ENCODE results near the gene NFATC2IP. TPM values are rescaled to one million over a fixed set of nuclear protein-coding genes. Genes with fewer than 3 reads are reported as not detected.

The NFATC2IP gene
- total and polyA plus RNA-seq, 10 of the 15 experiments (the other 5 are each of a cell fraction or from before 2014, with no cell fraction given) = 12.2 to 93.9 (median 46.9) TPM

DNA sequence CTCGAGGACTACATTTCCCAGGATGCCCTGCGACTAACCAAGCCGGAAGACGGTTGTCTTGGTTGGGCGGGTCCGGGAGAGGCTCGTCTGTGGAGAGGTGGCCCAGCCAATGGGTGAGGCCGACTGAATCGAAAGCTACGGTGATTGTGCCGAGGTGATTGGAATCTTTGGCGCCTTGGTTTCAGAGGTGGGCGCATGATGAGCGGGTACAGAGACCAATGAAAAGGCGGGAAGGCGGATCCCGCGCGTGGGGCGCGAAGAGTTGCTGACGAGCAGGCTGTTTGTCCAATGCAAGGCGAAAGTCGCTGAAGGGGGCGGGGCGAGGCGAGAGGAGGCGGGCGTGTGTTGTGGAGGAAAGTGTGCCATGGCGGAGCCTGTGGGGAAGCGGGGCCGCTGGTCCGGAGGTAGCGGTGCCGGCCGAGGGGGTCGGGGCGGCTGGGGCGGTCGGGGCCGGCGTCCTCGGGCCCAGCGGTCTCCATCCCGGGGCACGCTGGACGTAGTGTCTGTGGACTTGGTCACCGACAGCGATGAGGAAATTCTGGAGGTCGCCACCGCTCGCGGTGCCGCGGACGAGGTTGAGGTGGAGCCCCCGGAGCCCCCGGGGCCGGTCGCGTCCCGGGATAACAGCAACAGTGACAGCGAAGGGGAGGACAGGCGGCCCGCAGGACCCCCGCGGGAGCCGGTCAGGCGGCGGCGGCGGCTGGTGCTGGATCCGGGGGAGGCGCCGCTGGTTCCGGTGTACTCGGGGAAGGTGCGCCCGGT, at the start of gene NFATC2IP (continued):
- TF ChIP-seq, protein P1, sequence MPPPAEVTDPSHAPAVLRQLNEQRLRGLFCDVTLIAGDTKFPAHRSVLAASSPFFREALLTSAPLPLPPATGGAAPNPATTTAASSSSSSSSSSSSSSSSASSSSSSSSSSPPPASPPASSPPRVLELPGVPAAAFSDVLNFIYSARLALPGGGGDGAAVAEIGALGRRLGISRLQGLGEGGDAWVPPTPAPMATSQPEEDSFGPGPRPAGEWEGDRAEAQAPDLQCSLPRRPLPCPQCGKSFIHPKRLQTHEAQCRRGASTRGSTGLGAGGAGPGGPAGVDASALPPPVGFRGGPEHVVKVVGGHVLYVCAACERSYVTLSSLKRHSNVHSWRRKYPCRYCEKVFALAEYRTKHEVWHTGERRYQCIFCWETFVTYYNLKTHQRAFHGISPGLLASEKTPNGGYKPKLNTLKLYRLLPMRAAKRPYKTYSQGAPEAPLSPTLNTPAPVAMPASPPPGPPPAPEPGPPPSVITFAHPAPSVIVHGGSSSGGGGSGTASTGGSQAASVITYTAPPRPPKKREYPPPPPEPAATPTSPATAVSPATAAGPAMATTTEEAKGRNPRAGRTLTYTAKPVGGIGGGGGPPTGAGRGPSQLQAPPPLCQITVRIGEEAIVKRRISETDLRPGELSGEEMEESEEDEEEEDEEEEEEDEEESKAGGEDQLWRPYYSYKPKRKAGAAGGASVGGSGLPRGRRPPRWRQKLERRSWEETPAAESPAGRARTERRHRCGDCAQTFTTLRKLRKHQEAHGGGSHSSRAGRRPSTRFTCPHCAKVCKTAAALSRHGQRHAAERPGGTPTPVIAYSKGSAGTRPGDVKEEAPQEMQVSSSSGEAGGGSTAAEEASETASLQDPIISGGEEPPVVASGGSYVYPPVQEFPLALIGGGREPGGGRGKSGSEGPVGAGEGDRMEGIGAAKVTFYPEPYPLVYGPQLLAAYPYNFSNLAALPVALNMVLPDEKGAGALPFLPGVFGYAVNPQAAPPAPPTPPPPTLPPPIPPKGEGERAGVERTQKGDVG (CRISPR knock-in tag; IDR thresholded peaks at IDR 0.05) = no peak
- TF ChIP-seq ATF7 (IDR thresholded peaks at IDR 0.05; ENCODE audit: low read depth) (peak; percentile 64), IRF4 (IDR thresholded peaks at IDR 0.05; ENCODE audit: low read depth, low read length) (no peak), LARP7 (IDR thresholded peaks at IDR 0.05) (0 out of 2 replicates have a peak, but pooled peaks have one; percentile 19), EZH2 (IDR thresholded peaks at IDR 0.05; ENCODE audit: borderline replicate concordance, control insufficient read depth, low read depth, low read length) (no peak), HCFC1 (IDR thresholded peaks at IDR 0.05; ENCODE audit: low read length) (peak; percentile 92), GATAD2B (conservative IDR thresholded peaks at IDR 0.05; ENCODE audit: low read depth) (0 out of 2 replicates have a peak, but pooled peaks have one; percentile 36), ZBTB11 (CRISPR knock-in tag; IDR thresholded peaks at IDR 0.05) (no peak), ELK1 (IDR thresholded peaks at IDR 0.05; ENCODE audit: low read depth, low read length) (peak; percentile 28; the same call in 1 of the 2 replicates), PAX8 (IDR thresholded peaks at IDR 0.05) (no peak), DPF2 (IDR thresholded peaks at IDR 0.05) (peak; percentile 100), KAT2A (conservative IDR thresholded peaks at IDR 0.05; ENCODE audit: control insufficient read depth, low read depth, low read length) (no peak), POLR2AphosphoS5 (IDR thresholded peaks at IDR 0.05; ENCODE audit: low read length) (peak; percentile 68; the same call in 1 of the 2 replicates), GABPA (IDR thresholded peaks at IDR 0.05; ENCODE audit: low read depth) (peak; percentile 93), SREBF1 (IDR thresholded peaks at IDR 0.05; ENCODE audit: low read length) (peak; percentile 73), WRNIP1 (IDR thresholded peaks at IDR 0.05; ENCODE audit: borderline replicate concordance, low read depth, low read length) (no peak), TBL1XR1 (IDR thresholded peaks at IDR 0.05; ENCODE audit: low read depth, low read length) (no peak), SIN3A (IDR thresholded peaks at IDR 0.05; ENCODE audit: low read depth, low read length) (no peak)
- TF ChIP-seq, protein P2, sequence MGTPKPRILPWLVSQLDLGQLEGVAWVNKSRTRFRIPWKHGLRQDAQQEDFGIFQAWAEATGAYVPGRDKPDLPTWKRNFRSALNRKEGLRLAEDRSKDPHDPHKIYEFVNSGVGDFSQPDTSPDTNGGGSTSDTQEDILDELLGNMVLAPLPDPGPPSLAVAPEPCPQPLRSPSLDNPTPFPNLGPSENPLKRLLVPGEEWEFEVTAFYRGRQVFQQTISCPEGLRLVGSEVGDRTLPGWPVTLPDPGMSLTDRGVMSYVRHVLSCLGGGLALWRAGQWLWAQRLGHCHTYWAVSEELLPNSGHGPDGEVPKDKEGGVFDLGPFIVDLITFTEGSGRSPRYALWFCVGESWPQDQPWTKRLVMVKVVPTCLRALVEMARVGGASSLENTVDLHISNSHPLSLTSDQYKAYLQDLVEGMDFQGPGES (IDR thresholded peaks at IDR 0.05) = peak; percentile 97
- TF ChIP-seq, protein P3, sequence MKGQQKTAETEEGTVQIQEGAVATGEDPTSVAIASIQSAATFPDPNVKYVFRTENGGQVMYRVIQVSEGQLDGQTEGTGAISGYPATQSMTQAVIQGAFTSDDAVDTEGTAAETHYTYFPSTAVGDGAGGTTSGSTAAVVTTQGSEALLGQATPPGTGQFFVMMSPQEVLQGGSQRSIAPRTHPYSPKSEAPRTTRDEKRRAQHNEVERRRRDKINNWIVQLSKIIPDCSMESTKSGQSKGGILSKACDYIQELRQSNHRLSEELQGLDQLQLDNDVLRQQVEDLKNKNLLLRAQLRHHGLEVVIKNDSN (IDR thresholded peaks at IDR 0.05; ENCODE audit: borderline replicate concordance, extremely low read length, insufficient read depth, low read depth, low read length) = no peak
